ENCODE data around the gene CERS6.

Gene CERS6

GRCh38 chr2:168432565-168433186 is 23.4 kb upstream of the CERS6 start:
- no peaks in the 10 kb centered on the region for H3K27me3 Mint-ChIP-seq (ENCODE audit: low read depth)
- peaks cover 36% of the 10 kb centered on the region for H3K4me1 Mint-ChIP-seq (ENCODE audit: low read depth)
- H3K9me3 Mint-ChIP-seq, result no peaks in the 10 kb centered on the region
- peak overlapping the region; percentile 60 for H3K4me3 Mint-ChIP-seq
- peak overlapping the region; percentile 78 for H3K27ac Mint-ChIP-seq
- H3K36me3 Mint-ChIP-seq (ENCODE audit: low read depth), result peaks cover 1% of the 10 kb centered on the region

GRCh38 chr2:168433527-168433926 is 22.5 kb upstream of the CERS6 start:
- peak overlapping the region; percentile 26 for H3K4me3 Mint-ChIP-seq
- no peaks in the 10 kb centered on the region for H3K27me3 Mint-ChIP-seq (ENCODE audit: low read depth)
- peaks cover 1% of the 10 kb centered on the region for H3K36me3 Mint-ChIP-seq (ENCODE audit: low read depth)
- H3K4me1 Mint-ChIP-seq (ENCODE audit: low read depth), result peaks cover 36% of the 10 kb centered on the region
- H3K27ac Mint-ChIP-seq, result no peak overlapping the region
- no peaks in the 10 kb centered on the region for H3K9me3 Mint-ChIP-seq

GRCh38 chr2:168434146-168434545 is 21.9 kb upstream of the CERS6 start:
- H3K4me3 Mint-ChIP-seq, result no peak overlapping the region
- no peaks in the 10 kb centered on the region for H3K9me3 Mint-ChIP-seq
- H3K4me1 Mint-ChIP-seq (ENCODE audit: low read depth), result peaks cover 36% of the 10 kb centered on the region

GRCh38 chr2:168436840-168437239 is 19.2 kb upstream of the CERS6 start:
- Mint-ChIP-seq H3K9me3 (no peaks in the 10 kb centered on the region), H3K4me3 (no peak overlapping the region), H3K4me1 (ENCODE audit: low read depth) (peaks cover 30% of the 10 kb centered on the region), H3K27ac (no peak overlapping the region), H3K36me3 (ENCODE audit: low read depth) (peaks cover 1% of the 10 kb centered on the region), H3K27me3 (ENCODE audit: low read depth) (no peaks in the 10 kb centered on the region)

More at GRCh38 chr2:168434146-168434545, 21.9 kb upstream of the CERS6 start:
- Mint-ChIP-seq H3K36me3 (ENCODE audit: low read depth) (peaks cover 1% of the 10 kb centered on the region), H3K27ac (no peak overlapping the region), H3K27me3 (ENCODE audit: low read depth) (no peaks in the 10 kb centered on the region)

GRCh38 chr2:168438553-168438952 is 17.5 kb upstream of the CERS6 start:
- H3K4me1 Mint-ChIP-seq (ENCODE audit: low read depth), result peaks cover 16% of the 10 kb centered on the region
- no peaks in the 10 kb centered on the region for H3K9me3 Mint-ChIP-seq
- H3K4me3 Mint-ChIP-seq, result no peak overlapping the region
- H3K27ac Mint-ChIP-seq, result no peak overlapping the region
- H3K27me3 Mint-ChIP-seq (ENCODE audit: low read depth), result no peaks in the 10 kb centered on the region
- peaks cover 3% of the 10 kb centered on the region for H3K36me3 Mint-ChIP-seq (ENCODE audit: low read depth)

GRCh38 chr2:168439536-168439935 is 16.5 kb upstream of the CERS6 start:
- no peaks in the 10 kb centered on the region for H3K27me3 Mint-ChIP-seq (ENCODE audit: low read depth)
- H3K4me1 Mint-ChIP-seq (ENCODE audit: low read depth), result peaks cover 9% of the 10 kb centered on the region
- no peak overlapping the region for H3K27ac Mint-ChIP-seq
- H3K36me3 Mint-ChIP-seq (ENCODE audit: low read depth), result peaks cover 7% of the 10 kb centered on the region
- peaks cover 5% of the 10 kb centered on the region for H3K9me3 Mint-ChIP-seq
- no peak overlapping the region for H3K4me3 Mint-ChIP-seq

- Mint-ChIP-seq H3K27ac (no peak overlapping the region), H3K4me3 (no peak overlapping the region), H3K27me3 (ENCODE audit: low read depth) (no peaks in the 10 kb centered on the region), H3K4me1 (ENCODE audit: low read depth) (peaks cover 3% of the 10 kb centered on the region), H3K36me3 (ENCODE audit: low read depth) (peaks cover 11% of the 10 kb centered on the region), H3K9me3 (peaks cover 17% of the 10 kb centered on the region)
These were observed 14.7 kb upstream of the CERS6 start for GRCh38 chr2:168441214-168441872.

DNA sequence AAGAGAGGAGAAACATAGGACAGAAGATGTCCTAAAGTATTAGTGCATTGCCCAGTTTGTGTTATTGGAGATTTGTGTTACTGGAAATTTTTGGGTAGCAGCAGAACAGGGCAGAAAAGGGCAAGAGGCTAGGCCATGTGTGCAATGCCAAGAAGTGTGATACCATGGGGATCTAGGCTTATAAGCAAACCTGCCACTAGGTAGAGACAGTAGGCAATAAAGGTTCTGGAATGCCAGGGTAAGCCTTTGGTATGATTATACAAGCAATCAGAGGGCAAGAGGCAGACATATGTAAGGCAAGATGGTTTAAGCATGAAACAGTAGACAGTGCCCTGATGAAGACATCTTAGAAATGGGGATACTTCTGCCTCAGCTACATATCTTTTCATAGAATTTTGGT is 12.3 kb upstream of the CERS6 start:
- Mint-ChIP-seq H3K9me3 (peaks cover 17% of the 10 kb centered on the region), H3K4me1 (ENCODE audit: low read depth) (no peaks in the 10 kb centered on the region), H3K4me3 (no peak overlapping the region), H3K36me3 (ENCODE audit: low read depth) (peaks cover 12% of the 10 kb centered on the region), H3K27me3 (ENCODE audit: low read depth) (no peaks in the 10 kb centered on the region), H3K27ac (no peak overlapping the region)

- Mint-ChIP-seq H3K4me1 (ENCODE audit: low read depth) (peaks cover 5% of the 10 kb centered on the region), H3K27ac (no peak overlapping the region), H3K36me3 (ENCODE audit: low read depth) (peaks cover 12% of the 10 kb centered on the region), H3K4me3 (no peak overlapping the region), H3K27me3 (ENCODE audit: low read depth) (no peaks in the 10 kb centered on the region), H3K9me3 (peaks cover 17% of the 10 kb centered on the region)
These were observed 10.1 kb upstream of the CERS6 start for GRCh38 chr2:168445960-168446359.

DNA sequence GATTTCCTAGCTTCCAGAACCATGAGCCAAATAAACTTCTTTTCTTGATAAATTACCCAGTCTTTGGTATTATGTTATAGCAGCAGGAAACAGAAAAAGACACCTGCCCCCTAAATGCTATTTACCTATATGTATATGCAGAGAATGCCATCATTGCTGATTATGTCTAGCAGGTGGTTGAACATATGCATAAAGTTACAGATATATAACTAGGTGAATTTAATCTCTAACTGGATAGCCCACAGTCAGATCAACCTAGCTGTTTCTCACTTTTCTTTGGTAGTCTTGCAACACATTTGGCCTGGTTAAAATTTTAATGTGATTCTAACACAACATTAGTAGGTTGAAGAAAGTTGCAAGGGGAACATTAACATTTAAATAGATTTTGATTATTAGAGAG is 7.1 kb upstream of the CERS6 start:
- Mint-ChIP-seq H3K36me3 (ENCODE audit: low read depth) (peaks cover 10% of the 10 kb centered on the region), H3K9me3 (peaks cover 17% of the 10 kb centered on the region), H3K27ac (no peak overlapping the region), H3K27me3 (ENCODE audit: low read depth) (no peaks in the 10 kb centered on the region), H3K4me3 (no peak overlapping the region), H3K4me1 (ENCODE audit: low read depth) (peaks cover 7% of the 10 kb centered on the region)

DNA sequence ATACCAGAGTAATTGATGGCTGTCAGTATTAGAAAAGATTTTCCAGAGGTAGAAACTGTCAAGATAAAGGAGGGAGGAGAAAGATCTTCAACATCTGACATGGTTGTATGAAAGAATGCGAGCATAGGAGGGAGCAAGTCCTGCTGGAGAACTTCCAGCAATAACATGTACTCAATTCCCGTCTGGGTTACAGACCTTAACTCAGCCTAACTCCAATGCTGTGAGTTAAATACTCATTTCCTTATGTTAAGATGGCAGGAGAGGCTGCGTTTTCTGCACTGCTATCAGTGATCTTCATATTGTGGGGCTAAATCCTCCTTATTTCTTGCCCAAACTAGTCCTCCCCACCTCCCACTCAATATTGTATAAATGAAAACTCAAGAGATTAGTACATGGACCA is 6.7 kb upstream of the CERS6 start:
- H3K27ac Mint-ChIP-seq, result no peak overlapping the region
- no peaks in the 10 kb centered on the region for H3K27me3 Mint-ChIP-seq (ENCODE audit: low read depth)
- H3K4me1 Mint-ChIP-seq (ENCODE audit: low read depth), result peaks cover 7% of the 10 kb centered on the region

GRCh38 chr2:168450171-168450570 is 5.9 kb upstream of the CERS6 start:
- H3K36me3 Mint-ChIP-seq (ENCODE audit: low read depth), result peaks cover 7% of the 10 kb centered on the region
- no peak overlapping the region for H3K27ac Mint-ChIP-seq
- H3K27me3 Mint-ChIP-seq (ENCODE audit: low read depth), result no peaks in the 10 kb centered on the region
- H3K4me3 Mint-ChIP-seq, result no peak overlapping the region
- peaks cover 7% of the 10 kb centered on the region for H3K9me3 Mint-ChIP-seq
- H3K4me1 Mint-ChIP-seq (ENCODE audit: low read depth), result peaks cover 7% of the 10 kb centered on the region

More for the DNA sequence above, 6.7 kb upstream of the CERS6 start:
- H3K9me3 Mint-ChIP-seq, result peaks cover 14% of the 10 kb centered on the region
- H3K36me3 Mint-ChIP-seq (ENCODE audit: low read depth), result peaks cover 7% of the 10 kb centered on the region
- no peak overlapping the region for H3K4me3 Mint-ChIP-seq

DNA sequence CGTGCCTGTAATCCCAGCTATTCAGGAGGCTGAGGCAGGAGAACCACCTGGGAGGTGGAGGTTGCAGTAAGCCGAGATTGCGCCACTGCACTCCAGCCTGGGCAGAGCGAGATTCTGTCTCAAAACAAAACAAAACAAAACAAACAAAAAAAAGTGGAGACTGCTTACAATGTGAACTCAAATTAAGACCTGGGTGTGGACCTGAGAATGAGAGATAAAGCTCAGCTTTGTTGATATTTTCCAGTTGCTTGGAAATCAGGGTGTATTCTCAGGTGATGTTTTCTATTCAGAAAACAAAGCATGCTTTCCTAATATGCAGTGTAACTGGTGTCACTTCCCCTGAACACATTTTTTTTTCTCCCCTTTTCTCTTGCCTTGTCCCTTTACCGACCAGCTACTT is 5.3 kb upstream of the CERS6 start:
- Mint-ChIP-seq H3K27me3 (ENCODE audit: low read depth) (no peaks in the 10 kb centered on the region), H3K36me3 (ENCODE audit: low read depth) (peaks cover 7% of the 10 kb centered on the region), H3K4me1 (ENCODE audit: low read depth) (peaks cover 7% of the 10 kb centered on the region), H3K4me3 (no peak overlapping the region), H3K9me3 (peaks cover 4% of the 10 kb centered on the region), H3K27ac (no peak overlapping the region)

DNA sequence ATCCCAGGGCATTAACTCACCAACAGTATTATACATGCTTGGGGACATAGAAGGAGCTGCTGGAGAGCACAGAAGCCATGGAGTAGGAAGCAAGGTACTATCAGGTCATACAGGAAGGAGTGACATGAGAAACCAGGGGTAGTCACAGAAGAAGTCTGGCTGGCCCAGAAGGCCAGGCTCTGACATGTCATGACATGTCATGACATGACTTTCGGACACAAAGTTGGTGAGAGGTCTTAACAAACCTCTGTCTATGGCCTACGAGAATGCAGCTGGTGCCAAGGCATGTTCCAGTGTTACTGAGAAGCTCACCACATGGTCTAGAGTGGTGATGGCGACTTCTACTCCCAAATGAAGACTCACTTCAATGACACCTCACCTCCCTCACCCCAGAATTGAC is 3.3 kb upstream of the CERS6 start:
- no peak overlapping the region for H3K27ac Mint-ChIP-seq

GRCh38 chr2:168453404-168453803 is 2.7 kb upstream of the CERS6 start:
- Mint-ChIP-seq H3K4me3 (no peak overlapping the region), H3K9me3 (no peaks in the 10 kb centered on the region), H3K36me3 (ENCODE audit: low read depth) (no peaks in the 10 kb centered on the region), H3K27ac (no peak overlapping the region), H3K27me3 (ENCODE audit: low read depth) (no peaks in the 10 kb centered on the region), H3K4me1 (ENCODE audit: low read depth) (peaks cover 17% of the 10 kb centered on the region)

More for the DNA sequence above, 3.3 kb upstream of the CERS6 start:
- Mint-ChIP-seq H3K4me1 (ENCODE audit: low read depth) (peaks cover 12% of the 10 kb centered on the region), H3K36me3 (ENCODE audit: low read depth) (no peaks in the 10 kb centered on the region), H3K9me3 (no peaks in the 10 kb centered on the region), H3K4me3 (no peak overlapping the region), H3K27me3 (ENCODE audit: low read depth) (no peaks in the 10 kb centered on the region)

Data from T-helper 1 cell treated with Interleukin-12 subunit alpha and Interleukin-12 subunit beta and Interleukin-4 antibody, amounts not matched to agents 30 μg/mL and 1 μg/mL, for 36 hours (primary cell).